H9 (cell line): Measurements from ENCODE around the gene NBEAL2. TPM values are rescaled to one million over a fixed set of nuclear protein-coding genes. Genes with fewer than 3 reads are reported as not detected.

Experiments used
- DNase-seq: peaks from one replicate; pipeline ENCODE4 v3.0.0-alpha.2; 2017
- H2AFZ ChIP-seq: one replicate; pipeline ENCODE4 v1.6.1; 2013; ENCODE audit warnings: mild to moderate bottlenecking, low read length, control low read depth, moderate library complexity
- H2AK5ac ChIP-seq: 2 replicates; pipeline ENCODE4 v1.6.1; 2013; ENCODE audit warnings: low read length, control low read depth, mixed read lengths; ENCODE audit not compliant: insufficient read length
- H2BK120ac ChIP-seq: one replicate; pipeline ENCODE4 v1.6.1; 2013; ENCODE audit warnings: low read depth, mild to moderate bottlenecking, low read length, control low read depth, inconsistent platforms; ENCODE audit not compliant: poor library complexity, severe bottlenecking
- H2BK12ac ChIP-seq: 2 replicates; pipeline ENCODE4 v1.6.1; 2013; ENCODE audit warnings: low read length, control low read depth, mixed read lengths, low read depth; ENCODE audit not compliant: insufficient read length
- H2BK15ac ChIP-seq: 2 replicates; pipeline ENCODE4 v1.6.1; 2013; ENCODE audit warnings: low read depth, low read length, control low read depth
- H2BK20ac ChIP-seq: one replicate; pipeline ENCODE4 v1.6.1; 2013; ENCODE audit warnings: low read depth, mild to moderate bottlenecking, low read length, control low read depth, inconsistent platforms; ENCODE audit not compliant: poor library complexity, severe bottlenecking
- H2BK5ac ChIP-seq: 2 replicates; pipeline ENCODE4 v1.6.1; 2013; ENCODE audit warnings: low read length, control low read depth, mixed read lengths; ENCODE audit not compliant: insufficient read length
- H3K14ac ChIP-seq: 2 replicates; pipeline ENCODE4 v1.6.1; 2013; ENCODE audit warnings: low read length, control low read depth; ENCODE audit not compliant: insufficient read depth
- H3K18ac ChIP-seq: 2 replicates; pipeline ENCODE4 v1.6.1; 2013; ENCODE audit warnings: low read depth, mild to moderate bottlenecking, mixed read lengths, low read length, control low read depth; ENCODE audit not compliant: insufficient read length
- H3K23ac ChIP-seq: 2 replicates; pipeline ENCODE4 v1.6.1; 2013; ENCODE audit warnings: low read length, control low read depth, mixed read lengths, low read depth; ENCODE audit not compliant: insufficient read length
- H3K23me2 ChIP-seq: 2 replicates; pipeline ENCODE4 v1.6.1; 2013; ENCODE audit warnings: low read depth, mild to moderate bottlenecking, mixed read lengths, low read length, control low read depth; ENCODE audit not compliant: insufficient read length, poor library complexity, severe bottlenecking
- H3K27ac ChIP-seq: 2 replicates; pipeline ENCODE4 v1.5.1; 2013; ENCODE audit warnings: low read length, control low read depth, mixed read lengths, low read depth; ENCODE audit not compliant: insufficient read length
- H3K27me3 ChIP-seq: 2 replicates; pipeline ENCODE4 v1.6.1; 2013; ENCODE audit warnings: low read length, control low read depth, inconsistent platforms; ENCODE audit not compliant: insufficient read depth
- H3K4ac ChIP-seq: 2 replicates; pipeline ENCODE4 v1.6.1; 2013; ENCODE audit warnings: low read depth, mild to moderate bottlenecking, control low read depth, inconsistent platforms, low read length, moderate library complexity
- H3K4me1 ChIP-seq: 2 replicates; pipeline ENCODE4 v1.6.1; 2013; ENCODE audit warnings: low read length, control low read depth, inconsistent platforms; ENCODE audit not compliant: insufficient read depth
- H3K4me2 ChIP-seq: 2 replicates; pipeline ENCODE4 v1.6.1; 2013; ENCODE audit warnings: low read length, control low read depth, mixed read lengths; ENCODE audit not compliant: insufficient read length, insufficient read depth
- H3K56ac ChIP-seq: 2 replicates; pipeline ENCODE4 v1.6.1; 2013; ENCODE audit warnings: low read depth, mild to moderate bottlenecking, mixed read lengths, low read length, control low read depth; ENCODE audit not compliant: insufficient read length
- H3K79me1 ChIP-seq: 2 replicates; pipeline ENCODE4 v1.6.1; 2013; ENCODE audit warnings: low read depth, mild to moderate bottlenecking, moderate library complexity, low read length, control low read depth, inconsistent platforms; ENCODE audit not compliant: insufficient read depth, poor library complexity, severe bottlenecking
- H3K79me2 ChIP-seq: 2 replicates; pipeline ENCODE4 v1.6.1; 2013; ENCODE audit warnings: low read length, control low read depth, inconsistent platforms; ENCODE audit not compliant: insufficient read depth
- H3K9ac ChIP-seq: 2 replicates; pipeline ENCODE4 v1.6.1; 2013; ENCODE audit warnings: low read length, control low read depth, mixed read lengths; ENCODE audit not compliant: insufficient read length; ENCODE audit errors: extremely low read depth
- H3K9me3 ChIP-seq: one replicate; pipeline ENCODE4 v1.6.1; 2013; ENCODE audit warnings: low read depth, low read length, inconsistent platforms; ENCODE audit not compliant: control insufficient read depth
- H3T11ph ChIP-seq: one replicate; pipeline ENCODE4 v1.6.1; 2013; ENCODE audit warnings: mild to moderate bottlenecking, low read length, control low read depth, inconsistent platforms
- H4K20me1 ChIP-seq: one replicate; pipeline ENCODE4 v1.6.1; 2013; ENCODE audit not compliant: control insufficient read depth, insufficient read length, insufficient read depth
- H4K5ac ChIP-seq: 2 replicates; pipeline ENCODE4 v1.6.1; 2013; ENCODE audit warnings: low read depth, mild to moderate bottlenecking, mixed read lengths, low read length, control low read depth; ENCODE audit not compliant: insufficient read length
- H4K8ac ChIP-seq: replicated peaks from 2 replicates; pipeline ENCODE4 v1.6.1; 2013; ENCODE audit warnings: low read length, control low read depth, mixed read lengths, low read depth; ENCODE audit not compliant: insufficient read length
- H4K91ac ChIP-seq: 2 replicates; pipeline ENCODE4 v1.6.1; 2013; ENCODE audit warnings: low read depth, mild to moderate bottlenecking, moderate library complexity, mixed read lengths, low read length, control low read depth; ENCODE audit not compliant: insufficient read length
- H3K27ac Mint-ChIP-seq, 3 experiments: 2 replicates in 2 of 3; 3 replicates in 1 of 3; pipeline ENCODE4 v1.8.0; 2020 to 2021; ENCODE audit warnings: mixed read lengths in 3 of 3, mild to moderate bottlenecking in 1 of 3, moderate library complexity in 1 of 3
- H3K27me3 Mint-ChIP-seq: 2 replicates; pipeline ENCODE4 v1.8.0; 2021; ENCODE audit warnings: low read depth, mild to moderate bottlenecking, moderate library complexity, mixed read lengths
- H3K36me3 Mint-ChIP-seq, 3 experiments: 2 replicates in 2 of 3; 3 replicates in 1 of 3; pipeline ENCODE4 v1.8.0; 2020 to 2021; ENCODE audit warnings: low read depth in 3 of 3, mixed read lengths in 3 of 3; ENCODE audit not compliant: insufficient read depth in 1 of 3
- H3K4me1 Mint-ChIP-seq, 2 experiments: 2 replicates each; pipeline ENCODE4 v1.8.0; 2020; ENCODE audit warnings: mixed read lengths in 2 of 2
- H3K4me3 Mint-ChIP-seq, 2 experiments: 2 replicates in 1 of 2; 3 replicates in 1 of 2; pipeline ENCODE4 v1.8.0; 2020 to 2021; ENCODE audit warnings: mild to moderate bottlenecking in 2 of 2, mixed read lengths in 2 of 2, moderate library complexity in 1 of 2
- H3K9me3 Mint-ChIP-seq, 2 experiments: 2 replicates in 1 of 2; 3 replicates in 1 of 2; pipeline ENCODE4 v1.8.0; 2020; ENCODE audit warnings: mild to moderate bottlenecking in 2 of 2, mixed read lengths in 2 of 2, moderate library complexity in 1 of 2
- CTCF ChIP-seq: fragments of 200-600 bp; sonication (generic); conservative IDR thresholded peaks from 3 replicates; pipeline ENCODE4 v1.8.0; 2021; ENCODE audit warnings: antibody characterized with exemption, mild to moderate bottlenecking
- WGBS: extraction: QIAGEN DNeasy Blood & Tissue Kit; methylation state at CpG from one replicate; pipeline ENCODE4 v1.1.7; 2013; ENCODE audit warnings: missing lambda C conversion rate, low lambda C conversion rate, mixed read lengths; ENCODE audit not compliant: insufficient read length; ENCODE audit errors: extremely low coverage; 5-methylcytosine and 5-hydroxymethylcytosine counted together
- total RNA-seq: library from RNA; stranded (reverse); gene quantifications from 2 replicates; pipeline ENCODE4 v1.2.1, GENCODE V29; 2021

NBEAL2 gene
- total RNA-seq, 1 experiment from 2014 or later = 52.1 TPM

- Histone ChIP-seq H3K27me3 (no peaks in the 10 kb centered on the region), H3K9me3 (no peaks in the 10 kb centered on the region), H2BK20ac (no peak overlapping the region), H3K18ac (no peak overlapping the region), H2BK15ac (no peak overlapping the region), H4K20me1 (no peaks in the 10 kb centered on the region), H3K79me2 (no peaks in the 10 kb centered on the region), H3K14ac (no peak overlapping the region), H3T11ph (no peak overlapping the region), H4K8ac (no peak overlapping the region), H2AK5ac (no peak overlapping the region), H4K91ac (no peak overlapping the region), H2AFZ (no peak overlapping the region), H3K23ac (no peak overlapping the region), H2BK12ac (no peak overlapping the region), H3K9ac (no peak overlapping the region), H3K56ac (no peak overlapping the region), H4K5ac (no peak overlapping the region), H2BK120ac (no peak overlapping the region), H3K4me1 (no peaks in the 10 kb centered on the region), H3K23me2 (no peaks in the 10 kb centered on the region), H3K79me1 (no peaks in the 10 kb centered on the region), H3K4ac (no peak overlapping the region), H3K27ac (no peak overlapping the region), H3K4me2 (no peak overlapping the region), H2BK5ac (no peak overlapping the region)
- Mint-ChIP-seq H3K9me3 (no peaks in the 10 kb centered on the region; a peak in 1 of 5 replicates), H3K36me3 (peaks cover 16 to 33% (median 31%) of the 10 kb centered on the region in 3 experiments; a peak in 6 of 7 replicates), H3K4me1 (peaks cover 5 to 8% of the 10 kb centered on the region in 2 experiments), H3K4me3 (no peak overlapping the region), H3K27ac (no peak overlapping the region), H3K27me3 (no peaks in the 10 kb centered on the region)
- DNase-seq = no peak
- TF ChIP-seq CTCF = no peak
- no CpG with 5 or more reads among the region's 10 CpGs for WGBS
Measured at GRCh38 chr3:47000198-47000815, 20.8 kb downstream of the NBEAL2 start.
